Vagina (tissue), 2 donors: Measurements from ENCODE around the gene ARPC4. TPM values are rescaled to one million over a fixed set of nuclear protein-coding genes. Genes with fewer than 3 reads are reported as not detected.

Experiments used
- DNase-seq, 2 donors: peaks; one replicate each; pipeline ENCODE4 v3.0.0-alpha.2; 2017; ENCODE audit errors: extremely low spot score in 2 of 2
- H3K27ac ChIP-seq: fragments of 200-600 bp; sonication (generic); one replicate; pipeline ENCODE4 v1.5.1; 2019
- H3K27me3 ChIP-seq: fragments of 200-600 bp; sonication (generic); one replicate; pipeline ENCODE4 v1.5.1; 2019
- H3K36me3 ChIP-seq, 2 donors: fragments of 200-600 bp; sonication (generic); one replicate each; pipeline ENCODE4 v1.5.1; 2017 to 2019
- H3K4me1 ChIP-seq: fragments of 200-600 bp; sonication (generic); one replicate; pipeline ENCODE4 v1.5.1; 2019
- H3K4me3 ChIP-seq, 2 donors: fragments of 200-600 bp; sonication (generic); 1 replicate in 1 of 2; 2 replicates in 1 of 2; pipeline ENCODE4 v1.5.1; 2016 to 2019
- H3K9me3 ChIP-seq: fragments of 200-600 bp; sonication (generic); one replicate; pipeline ENCODE4 v1.5.1; 2019
- CTCF ChIP-seq, 3 experiments: fragments of 450-650 bp in 2 of 3; fragments of 200-600 bp in 1 of 3; sonication (generic) in 1 of 3; IDR thresholded peaks; one replicate each; pipeline ENCODE4 v1.5.1; 2017 to 2019; ENCODE audit warnings: antibody characterized with exemption in 3 of 3, mild to moderate bottlenecking in 2 of 3, moderate library complexity in 2 of 3
- POLR2A ChIP-seq, 2 donors: fragments of 450-650 bp; IDR thresholded peaks; one replicate each; pipeline ENCODE4 v1.6.1; 2017; ENCODE audit warnings: antibody characterized with exemption in 2 of 2, mild to moderate bottlenecking in 2 of 2, moderate library complexity in 2 of 2
- POLR2AphosphoS5 ChIP-seq, 2 donors: sonication (generic); formaldehyde crosslinking; IDR thresholded peaks; one replicate each; pipeline ENCODE4 v1.9.0; 2017; ENCODE audit warnings: antibody characterized with exemption in 2 of 2, mild to moderate bottlenecking in 2 of 2, low read depth in 1 of 2; ENCODE audit not compliant: insufficient read depth in 1 of 2
- intact Hi-C: fragments of 100-400 bp; cut with DNase I; formaldehyde crosslinking; loops from one replicate; pipeline ENCODE4 v1.15.1; 2023
- total RNA-seq: library from RNA; depleted of rRNA; stranded (reverse); fragments of >200 nt; gene quantifications from one replicate; pipeline ENCODE4 v1.2.3, GENCODE V29; 2016

The ARPC4 gene
- total RNA-seq, 1 donor from 2014 or later, result 124 TPM

DNA sequence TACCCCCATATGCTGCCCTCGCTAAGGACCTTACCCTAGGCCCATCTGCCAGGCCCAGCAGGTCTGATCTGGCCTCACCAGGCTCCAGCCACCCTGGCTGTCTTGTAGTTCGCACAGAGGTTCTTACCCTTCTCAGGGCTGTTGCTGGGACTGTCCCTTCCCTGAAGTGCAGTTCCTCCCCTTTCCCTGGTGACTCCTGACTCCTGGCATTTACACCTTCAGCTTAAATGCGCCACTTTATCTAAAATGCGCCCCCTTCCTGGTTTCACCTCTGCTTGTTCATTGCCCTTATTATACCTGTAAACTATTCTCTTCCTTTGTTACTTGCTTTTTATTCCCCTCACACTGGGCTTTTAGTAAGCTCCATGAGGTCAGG, 16.3 kb downstream of the ARPC4 start:
- Histone ChIP-seq H3K27ac (peak overlapping the region; percentile 94), H3K4me1 (peaks cover 19% of the 10 kb centered on the region), H3K27me3 (no peaks in the 10 kb centered on the region), H3K36me3 (peaks cover 0 to 42% of the 10 kb centered on the region in 2 donors), H3K4me3 (peak overlapping the region; percentile 62 to 68), H3K9me3 (no peaks in the 10 kb centered on the region)
- no peak for TF ChIP-seq POLR2A (IDR thresholded peaks at IDR 0.05)
- TF ChIP-seq CTCF (IDR thresholded peaks at IDR 0.05), result no peak
- no peak for TF ChIP-seq POLR2AphosphoS5 (IDR thresholded peaks at IDR 0.05; ENCODE audit: insufficient read depth in 1 of 2, low read depth in 1 of 2)
- DNase-seq, result no peak
- intact Hi-C loops, result loop anchor here (10.0 kb wide), 1 partner anchor 126 kb away; the partner anchor contains the start of gene CRELD1

GRCh38 chr3:9809615-9810432, 16.9 kb downstream of the ARPC4 start, which contains the start of gene TTLL3:
Gene TTLL3, plus strand, starts transcription at chr3:9810262. Its CDS starts 400 bp downstream, at chr3:9810662.
- Histone ChIP-seq H3K4me3 (peak within 1 kb of the TSS; percentile 62 to 68), H3K36me3 (peaks cover 0 to 39% of the 10 kb centered on the region in 2 donors), H3K4me1 (peaks cover 19% of the 10 kb centered on the region), H3K27ac (peak within 1 kb of the TSS; percentile 94), H3K9me3 (no peaks in the 10 kb centered on the region), H3K27me3 (no peaks in the 10 kb centered on the region)
- TF ChIP-seq CTCF (IDR thresholded peaks at IDR 0.05) (no peak), POLR2A (IDR thresholded peaks at IDR 0.05) (peak in 1 of 2 donors; percentile 15), POLR2AphosphoS5 (IDR thresholded peaks at IDR 0.05; ENCODE audit: insufficient read depth in 1 of 2, low read depth in 1 of 2) (peak; percentile 26 to 65)
- DNase-seq, result no peak
- intact Hi-C loops, result loop anchor here (10.0 kb wide), 1 partner anchor 125 kb away; the partner anchor contains the start of gene CRELD1

GRCh38 chr3:9810433-9810770, 17.5 kb downstream of the ARPC4 start:
- Histone ChIP-seq H3K4me3 (peak overlapping the region; percentile 62 to 68), H3K36me3 (peaks cover 0 to 33% of the 10 kb centered on the region in 2 donors), H3K27ac (peak overlapping the region; percentile 94), H3K9me3 (no peaks in the 10 kb centered on the region), H3K4me1 (peaks cover 19% of the 10 kb centered on the region), H3K27me3 (no peaks in the 10 kb centered on the region)
- TF ChIP-seq CTCF (IDR thresholded peaks at IDR 0.05) (no peak), POLR2AphosphoS5 (IDR thresholded peaks at IDR 0.05; ENCODE audit: insufficient read depth in 1 of 2, low read depth in 1 of 2) (peak in 1 of 2 donors; percentile 30), POLR2A (IDR thresholded peaks at IDR 0.05) (no peak)
- intact Hi-C loops, result no loop called here
- DNase-seq, result no peak

DNA sequence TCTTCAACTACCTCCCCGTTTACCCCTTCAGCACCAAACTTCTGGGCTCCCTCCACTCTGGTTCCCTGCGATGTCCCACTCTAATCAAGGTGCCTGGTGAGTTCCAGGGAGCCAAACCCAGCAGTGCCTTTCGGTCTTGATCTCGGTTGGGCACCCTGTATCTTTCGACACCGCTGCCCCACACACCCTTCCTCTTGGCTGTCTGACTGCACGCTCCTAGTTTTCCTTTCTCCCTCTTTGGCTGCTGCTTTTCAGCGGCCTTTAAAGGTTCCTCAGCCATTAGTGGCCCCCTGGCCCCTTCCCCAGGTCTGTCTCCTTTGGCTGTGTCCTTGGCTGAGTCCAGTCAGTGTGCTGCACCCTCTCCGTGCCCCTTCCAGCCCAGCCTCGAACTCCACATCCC, 18.0 kb downstream of the ARPC4 start:
- Histone ChIP-seq H3K36me3 (peaks cover 0 to 28% of the 10 kb centered on the region in 2 donors), H3K9me3 (no peaks in the 10 kb centered on the region), H3K4me1 (peaks cover 19% of the 10 kb centered on the region), H3K27ac (peak overlapping the region; percentile 94), H3K27me3 (no peaks in the 10 kb centered on the region), H3K4me3 (peak overlapping the region; percentile 62 to 68)
- intact Hi-C loops, result no loop called here
- no peak for TF ChIP-seq CTCF (IDR thresholded peaks at IDR 0.05)
- no peak for TF ChIP-seq POLR2A (IDR thresholded peaks at IDR 0.05)
- TF ChIP-seq POLR2AphosphoS5 (IDR thresholded peaks at IDR 0.05; ENCODE audit: insufficient read depth in 1 of 2, low read depth in 1 of 2), result no peak
- no peak for DNase-seq
